DMS79 treated with DMSO at 0.1 percent for 48 hours (cell line): ENCODE measurements around the gene GZMB.
"Not testable (repeated sequence)": the region's sequence is repeated elsewhere in the genome, so short reads cannot be mapped to it uniquely, and the experiment has no call there.

Source experiments
- DNase-seq: peaks from one replicate; lab custom pipeline; 2025; lab: John Stamatoyannopoulos, UW

The GZMB gene

GRCh38 chr14:24631749-24632335 lies 2.1 kb downstream of the GZMB start:
- DNase-seq, result no peak

- peak; percentile 99 for DNase-seq
These were observed 3.0 kb downstream of the GZMB start for GRCh38 chr14:24630872-24631477.

GRCh38 chr14:24630087-24630871 lies 3.7 kb downstream of the GZMB start:
- no peak for DNase-seq

GRCh38 chr14:24629521-24629920 lies 4.5 kb downstream of the GZMB start:
- DNase-seq, result no peak

- DNase-seq, result peak; percentile 85
These were observed 20.2 kb downstream of the GZMB start for GRCh38 chr14:24613747-24614146.

- no peak for DNase-seq
These were observed 20.7 kb downstream of the GZMB start for GRCh38 chr14:24613241-24613640.

- DNase-seq, result peak; percentile 49
These were observed 21.8 kb downstream of the GZMB start for GRCh38 chr14:24612196-24612595.

- DNase-seq, result no peak
These were observed 24.2 kb downstream of the GZMB start, which contains the start of gene GZMH for GRCh38 chr14:24609655-24610344. GZMH (minus strand) TSS chr14:24609685; CDS start chr14:24609613, 72 bp downstream.

- DNase-seq, result no peak
These were observed 26.1 kb downstream of the GZMB start for GRCh38 chr14:24607635-24608514.

- DNase-seq, result peak; percentile 23
These were observed 26.9 kb downstream of the GZMB start for GRCh38 chr14:24607081-24607480.

GRCh38 chr14:24606297-24606696 lies 27.7 kb downstream of the GZMB start:
- DNase-seq, result no peak

GRCh38 chr14:24605435-24606190 lies 28.4 kb downstream of the GZMB start:
- DNase-seq, result no peak

- DNase-seq, result no peak
These were observed 36.6 kb downstream of the GZMB start for GRCh38 chr14:24597403-24597802.

GRCh38 chr14:24595073-24595808 lies 38.7 kb downstream of the GZMB start:
- no peak for DNase-seq

GRCh38 chr14:24591004-24591403 lies 43.0 kb downstream of the GZMB start:
- DNase-seq, result not testable (repeated sequence)

- not testable (repeated sequence) for DNase-seq
These were observed 49.6 kb downstream of the GZMB start for GRCh38 chr14:24584402-24584801.
